Fibroblast of mammary gland (primary cell): ENCODE results near the gene YBX2.

ENCODE experiments used
- DNase-seq: peaks from one replicate; pipeline ENCODE4 v3.0.0-alpha.2; 2010; ENCODE audit warnings: low read depth
- H3K4me3 ChIP-seq: 2 replicates; pipeline ENCODE4 v1.5.1; 2011; ENCODE audit warnings: low read depth, mild to moderate bottlenecking, low read length, moderate library complexity; ENCODE audit not compliant: control insufficient read depth
- CTCF ChIP-seq: conservative IDR thresholded peaks from 2 replicates; pipeline ENCODE4 v1.5.1; 2011; ENCODE audit warnings: low read depth, low read length, inconsistent platforms; ENCODE audit not compliant: control insufficient read depth, insufficient read depth

Gene YBX2

DNA sequence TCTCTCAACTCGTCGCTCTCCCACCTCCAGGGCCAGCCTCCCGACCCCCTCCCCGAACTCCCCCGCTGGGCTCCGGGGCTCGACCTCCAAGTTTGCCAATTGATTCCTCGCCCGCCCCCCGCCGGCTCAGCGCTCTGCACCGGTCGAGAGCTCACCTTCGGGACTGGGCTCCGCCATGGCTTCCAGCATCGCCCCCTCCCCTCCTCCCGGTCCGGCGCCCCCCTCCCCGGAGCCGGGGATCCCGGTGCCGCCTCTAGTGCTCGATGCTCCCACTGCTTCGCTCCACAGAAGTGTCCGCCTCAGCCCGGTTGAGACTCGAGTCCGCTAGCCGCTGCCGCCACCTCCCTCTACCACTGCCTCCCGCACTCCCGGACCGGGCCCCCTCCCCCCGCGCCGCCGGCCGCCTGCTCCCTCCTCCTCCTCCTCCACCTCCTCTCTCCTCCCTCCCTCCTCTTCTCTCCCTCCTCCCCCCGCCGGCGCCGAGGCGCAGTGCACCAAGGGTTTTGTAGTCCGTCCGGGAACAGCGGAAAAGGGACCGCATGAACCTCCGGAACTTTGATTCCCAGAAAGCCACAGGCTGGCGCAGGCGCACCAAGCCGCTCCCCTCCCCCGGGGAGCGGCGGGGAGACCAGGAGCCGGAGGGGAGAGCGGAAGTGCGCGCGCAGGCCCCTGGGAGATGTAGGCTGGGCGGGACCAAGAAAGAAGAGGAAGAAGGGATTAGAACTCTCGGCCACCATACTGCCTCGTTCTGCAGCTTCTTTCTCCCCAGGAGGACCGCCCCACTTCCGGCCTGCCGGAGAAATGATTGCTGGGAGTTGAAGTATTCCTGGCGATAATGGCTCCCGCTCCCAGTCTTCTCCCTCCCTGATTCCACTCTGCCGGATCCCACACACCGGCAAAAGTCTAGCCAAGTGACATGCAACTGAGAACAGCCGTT, 55.1 kb downstream of the YBX2 start, which contains the start of gene PHF23:
PHF23 (minus strand) TSS at position 367 of the 937 bp plus-strand sequence; CDS start at position 189, 178 bp downstream.
- H3K4me3 ChIP-seq = peak within 1 kb of the TSS; percentile 97
- peak; percentile 99 for DNase-seq

DNA sequence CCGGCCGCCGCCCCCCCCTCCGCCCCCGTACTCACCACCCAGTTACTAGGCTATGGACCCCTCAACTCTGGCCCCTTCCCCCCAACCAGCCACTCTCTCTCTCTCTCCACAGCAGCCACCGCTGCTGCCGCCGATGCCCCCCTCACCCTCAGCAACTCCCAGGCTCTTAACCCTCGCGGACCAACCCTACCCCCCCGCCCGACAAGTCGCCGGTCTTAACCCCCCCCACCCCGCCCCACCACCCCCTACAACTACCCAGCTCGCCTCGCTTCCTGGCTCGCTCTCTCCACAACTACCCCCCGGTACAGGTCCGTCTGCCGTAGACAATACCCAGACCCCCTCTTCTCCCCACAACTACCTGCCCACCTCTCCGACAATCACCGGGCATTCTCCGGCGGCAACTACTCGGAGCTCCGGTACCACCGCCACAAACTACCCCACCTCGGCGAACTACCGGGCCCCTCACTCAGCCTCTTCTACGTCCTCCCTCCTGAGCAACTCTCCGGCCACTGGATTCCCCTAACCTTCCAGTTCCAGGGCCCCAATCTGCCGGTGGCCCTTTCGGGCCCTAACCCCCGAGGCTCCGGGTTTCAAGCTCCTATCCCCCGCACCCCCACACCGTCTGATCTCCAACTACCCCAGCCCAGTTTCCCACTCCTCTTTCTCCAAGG, 55.9 kb downstream of the YBX2 start:
- DNase-seq = no peak
- no peak for TF ChIP-seq CTCF
- peak overlapping the region; percentile 97 for H3K4me3 ChIP-seq

More for the DNA sequence above, 55.1 kb downstream of the YBX2 start, which contains the start of gene PHF23:
- no peak for TF ChIP-seq CTCF
